D721Med (cell line): ENCODE data around the gene NUDT21.

Experiments used
- DNase-seq: peaks from one replicate; pipeline ENCODE4 v3.0.0; 2011; ENCODE audit warnings: low spot score; ENCODE audit not compliant: insufficient read length
- FAIRE-seq: peaks from 2 replicates; lab custom pipeline; 2011; peaks lifted over from hg19 to GRCh38; lab: Jason Lieb, UNC
- TF ChIP-seq, protein P1 (sequence below): IDR thresholded peaks from 2 replicates; pipeline ENCODE4 v1.5.1; 2012; ENCODE audit warnings: mild to moderate bottlenecking, control low read depth; ENCODE audit not compliant: insufficient read depth; ENCODE audit errors: missing control alignments

NUDT21 gene

DNA sequence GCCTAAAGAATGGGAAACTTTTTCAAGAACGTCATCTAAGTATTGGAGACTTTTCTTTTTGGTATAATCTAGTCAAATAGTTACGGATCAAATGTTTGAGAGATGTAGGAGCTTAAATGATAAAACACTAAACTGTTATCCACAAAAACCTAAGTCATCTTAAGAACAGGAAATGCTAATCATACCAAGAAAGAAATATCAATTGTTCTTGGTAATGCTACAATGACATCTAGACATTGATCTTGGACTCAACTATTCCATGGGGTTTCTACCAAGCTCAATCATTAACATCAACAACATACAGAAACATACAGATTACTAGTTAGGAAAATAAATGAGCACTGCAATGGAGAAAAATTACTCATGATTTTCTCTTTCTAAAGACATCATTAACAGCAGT lies 3.8 kb downstream of the NUDT21 start:
- no peak for FAIRE-seq

DNA sequence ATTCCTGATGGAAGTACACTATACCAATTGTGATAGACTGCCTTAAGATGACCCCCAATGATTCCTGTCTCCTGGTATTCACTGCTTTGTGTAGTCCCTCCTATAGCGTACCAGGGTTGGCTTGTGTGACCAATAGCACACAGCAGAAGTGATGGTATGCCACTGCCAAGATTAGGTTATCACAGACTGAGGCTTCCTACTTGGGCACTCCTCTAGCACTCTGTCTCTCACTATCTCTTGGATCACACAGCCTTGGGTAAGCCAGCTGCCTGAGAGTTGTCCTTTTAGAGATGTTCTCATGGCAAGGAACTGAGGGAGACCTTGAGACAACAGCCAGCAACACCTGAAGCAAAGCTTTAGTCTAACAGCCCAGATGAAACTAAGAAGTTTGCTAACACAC lies 13.1 kb downstream of the NUDT21 start:
- DNase-seq = no peak
- FAIRE-seq = no peak
- TF ChIP-seq, protein P1, sequence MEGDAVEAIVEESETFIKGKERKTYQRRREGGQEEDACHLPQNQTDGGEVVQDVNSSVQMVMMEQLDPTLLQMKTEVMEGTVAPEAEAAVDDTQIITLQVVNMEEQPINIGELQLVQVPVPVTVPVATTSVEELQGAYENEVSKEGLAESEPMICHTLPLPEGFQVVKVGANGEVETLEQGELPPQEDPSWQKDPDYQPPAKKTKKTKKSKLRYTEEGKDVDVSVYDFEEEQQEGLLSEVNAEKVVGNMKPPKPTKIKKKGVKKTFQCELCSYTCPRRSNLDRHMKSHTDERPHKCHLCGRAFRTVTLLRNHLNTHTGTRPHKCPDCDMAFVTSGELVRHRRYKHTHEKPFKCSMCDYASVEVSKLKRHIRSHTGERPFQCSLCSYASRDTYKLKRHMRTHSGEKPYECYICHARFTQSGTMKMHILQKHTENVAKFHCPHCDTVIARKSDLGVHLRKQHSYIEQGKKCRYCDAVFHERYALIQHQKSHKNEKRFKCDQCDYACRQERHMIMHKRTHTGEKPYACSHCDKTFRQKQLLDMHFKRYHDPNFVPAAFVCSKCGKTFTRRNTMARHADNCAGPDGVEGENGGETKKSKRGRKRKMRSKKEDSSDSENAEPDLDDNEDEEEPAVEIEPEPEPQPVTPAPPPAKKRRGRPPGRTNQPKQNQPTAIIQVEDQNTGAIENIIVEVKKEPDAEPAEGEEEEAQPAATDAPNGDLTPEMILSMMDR = no peak

More for the DNA sequence above, 3.8 kb downstream of the NUDT21 start:
- no peak for DNase-seq
- TF ChIP-seq, protein P1 = no peak

DNA sequence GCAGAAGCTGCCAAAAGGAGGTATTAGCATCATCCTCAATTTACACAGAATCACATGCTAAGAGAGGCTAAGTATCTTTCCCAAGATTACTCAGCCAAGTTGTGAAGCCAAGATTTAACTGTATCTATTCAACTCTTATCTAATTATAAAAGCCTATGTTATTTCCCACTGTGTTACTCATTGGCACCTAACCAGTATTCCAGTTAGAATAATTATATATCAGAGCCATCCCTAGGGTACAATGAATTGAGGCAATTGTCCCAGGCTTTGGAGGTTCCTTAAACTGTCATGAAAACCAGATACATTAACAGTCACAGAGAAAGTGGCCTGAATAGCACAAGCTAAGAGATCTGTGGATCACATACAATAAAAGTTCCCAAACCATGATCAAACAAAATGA lies 14.9 kb downstream of the NUDT21 start:
- DNase-seq (no peak), FAIRE-seq (no peak)
- TF ChIP-seq, protein P1 = no peak

DNA sequence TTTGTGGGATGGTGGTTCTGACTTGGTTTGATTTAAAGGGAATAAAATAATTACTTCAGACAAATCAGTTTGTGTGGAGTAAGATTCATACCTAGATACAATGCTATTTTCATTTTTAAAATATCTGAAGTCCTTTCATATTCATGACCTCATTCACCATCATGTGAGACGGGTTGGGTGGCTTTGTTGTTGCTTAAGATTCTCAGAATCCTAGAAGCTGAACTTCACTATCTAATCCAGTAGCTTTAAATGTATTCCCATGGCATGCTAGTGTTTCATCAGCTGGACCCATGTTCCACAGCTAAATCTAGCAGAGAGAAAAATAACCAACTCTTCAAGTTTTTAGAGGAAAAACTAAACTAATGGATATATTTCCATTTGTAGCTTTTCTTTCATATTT lies 23.0 kb downstream of the NUDT21 start:
- TF ChIP-seq, protein P1 = no peak
- no peak for DNase-seq
- no peak for FAIRE-seq

DNA sequence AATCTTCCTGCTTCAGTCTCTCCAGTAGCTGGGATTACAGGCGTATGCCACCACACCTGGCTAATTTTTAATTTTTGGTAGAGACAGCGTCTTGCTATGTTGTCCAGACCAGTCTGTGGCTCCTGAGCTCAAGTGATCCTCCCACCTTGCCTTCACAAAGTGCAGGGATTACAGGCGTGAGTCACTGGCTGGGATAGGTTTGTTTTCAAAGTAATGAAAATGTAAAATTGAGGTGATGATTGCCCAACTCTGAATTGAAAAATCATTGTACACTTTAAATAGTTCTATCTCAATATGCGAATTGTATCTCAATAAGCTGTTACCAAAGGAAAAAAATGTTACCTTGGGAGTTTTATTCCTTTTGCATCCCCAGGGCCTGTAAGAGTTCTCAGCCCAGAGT lies 24.5 kb downstream of the NUDT21 start:
- DNase-seq = no peak
- no peak for FAIRE-seq
- TF ChIP-seq, protein P1 = no peak

DNA sequence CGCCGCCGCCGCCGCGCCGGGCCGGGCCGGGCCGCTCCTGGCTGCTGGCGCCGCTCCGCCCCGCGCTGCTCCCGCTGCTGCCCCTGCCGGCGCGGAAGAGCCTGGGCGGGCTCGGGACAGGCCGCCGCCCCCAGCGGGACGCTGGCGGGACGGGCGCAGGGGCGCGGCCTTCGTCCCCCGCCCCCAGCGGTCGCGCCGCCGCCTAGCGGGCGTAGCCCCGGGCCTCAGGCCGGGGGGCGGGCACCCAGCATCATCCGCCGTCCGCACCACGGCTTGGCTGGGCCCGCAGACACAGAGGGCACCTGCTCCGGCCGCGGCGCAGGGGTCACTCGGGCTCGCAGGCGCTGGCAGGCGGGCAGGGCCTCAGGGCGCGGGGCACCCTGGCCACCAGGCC lies 25.7 kb downstream of the NUDT21 start, which contains the start of gene AMFR:
TSS of gene AMFR (minus strand) at position 107 of the 394 bp plus-strand sequence. CDS start 218 bp downstream, outside the sequence.
- no peak for FAIRE-seq

DNA sequence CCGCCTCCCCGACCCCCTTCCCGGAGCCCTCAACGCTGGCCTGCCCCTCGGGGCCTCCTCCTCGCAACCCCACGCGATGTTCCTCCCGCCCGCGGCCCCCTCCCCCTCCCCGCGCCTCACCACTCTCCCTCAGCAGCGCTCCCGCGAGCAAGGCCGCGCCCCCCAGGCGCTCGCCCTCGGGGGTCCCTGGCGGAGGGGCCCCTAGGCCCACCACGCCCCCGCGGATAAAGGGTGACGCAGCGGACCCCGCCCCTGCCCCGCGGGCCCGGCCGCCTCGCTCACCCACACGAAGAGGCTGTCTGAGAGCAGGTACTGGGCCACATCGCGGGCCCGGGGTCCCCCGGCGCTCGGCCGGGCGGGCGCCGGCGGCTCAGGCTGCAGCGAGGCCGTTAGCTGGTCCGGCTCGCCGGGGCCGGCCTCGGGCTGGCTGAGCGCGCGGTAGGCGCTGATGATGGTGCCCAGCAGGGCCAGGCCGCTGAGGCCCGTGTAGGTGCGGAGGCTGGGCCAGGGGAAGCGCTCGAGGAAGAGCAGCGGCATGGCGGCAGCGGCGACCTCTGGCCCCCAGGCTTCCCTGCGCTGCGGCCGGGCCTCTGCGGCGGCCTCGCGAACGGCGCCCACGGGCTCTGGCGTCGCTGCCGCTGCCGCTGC lies 26.2 kb downstream of the NUDT21 start:
- TF ChIP-seq, protein P1 = no peak
- DNase-seq = no peak
- no peak for FAIRE-seq

More for the DNA sequence above, 25.7 kb downstream of the NUDT21 start, which contains the start of gene AMFR:
- DNase-seq = no peak
- TF ChIP-seq, protein P1 = peak; percentile 21
